HG03196 (cell line): ENCODE data around the gene VAV2.
"Not testable (repeated sequence)": the region's sequence is repeated elsewhere in the genome, so short reads cannot be mapped to it uniquely, and the experiment has no call there.

Experiments used
- ATAC-seq: cut with Tn5 transposase; IDR thresholded peaks from one replicate; pipeline ENCODE4 v1.9.1; 2021; ENCODE audit not compliant: unreplicated experiment

Gene VAV2

DNA sequence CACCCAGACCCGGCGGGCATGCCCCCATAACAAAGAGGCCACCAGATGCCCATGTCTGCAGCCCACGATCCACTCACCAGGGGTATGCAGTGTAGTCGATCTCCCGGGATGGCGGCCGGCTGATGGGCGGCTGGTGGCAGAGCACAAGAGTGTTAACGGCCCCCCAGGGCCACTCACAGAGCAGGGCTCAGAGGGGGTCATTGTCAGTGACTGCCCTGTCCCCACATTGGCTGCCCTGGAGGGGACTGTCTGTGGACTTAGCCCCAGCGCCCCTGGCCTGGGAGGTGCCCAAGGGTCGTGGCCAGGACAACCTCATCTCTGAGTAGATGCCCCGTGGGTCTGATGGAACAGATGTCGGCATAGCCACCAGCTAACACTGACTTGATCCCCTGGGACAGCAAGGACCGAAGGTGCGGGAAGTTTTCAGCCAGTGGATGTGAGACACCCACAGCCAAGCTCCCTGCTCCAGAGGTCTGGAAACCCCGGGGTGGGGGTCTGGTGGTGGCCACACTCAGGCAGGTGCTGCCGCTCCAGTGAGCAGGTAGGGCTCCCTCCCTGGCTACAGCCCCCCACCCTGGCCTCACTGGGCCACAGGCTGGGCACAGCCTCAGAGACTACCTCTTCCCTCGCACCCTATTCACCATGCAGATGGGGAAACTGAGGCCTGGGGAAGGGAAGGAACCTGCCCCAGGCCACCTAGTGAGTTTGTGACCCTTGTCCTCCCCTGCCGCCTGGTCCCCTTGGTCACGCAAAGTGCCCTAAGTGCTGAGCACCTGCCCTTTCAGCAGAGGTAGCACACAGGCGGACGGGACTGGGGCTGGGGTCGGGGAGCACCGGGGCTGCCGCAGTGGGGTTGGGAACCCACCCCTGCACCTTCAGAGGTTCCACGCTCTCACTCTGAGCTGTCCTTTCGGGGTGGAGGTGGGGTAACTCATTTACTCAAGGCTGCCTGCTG lies 215.9 kb downstream of the VAV2 start:
- ATAC-seq = no peak

DNA sequence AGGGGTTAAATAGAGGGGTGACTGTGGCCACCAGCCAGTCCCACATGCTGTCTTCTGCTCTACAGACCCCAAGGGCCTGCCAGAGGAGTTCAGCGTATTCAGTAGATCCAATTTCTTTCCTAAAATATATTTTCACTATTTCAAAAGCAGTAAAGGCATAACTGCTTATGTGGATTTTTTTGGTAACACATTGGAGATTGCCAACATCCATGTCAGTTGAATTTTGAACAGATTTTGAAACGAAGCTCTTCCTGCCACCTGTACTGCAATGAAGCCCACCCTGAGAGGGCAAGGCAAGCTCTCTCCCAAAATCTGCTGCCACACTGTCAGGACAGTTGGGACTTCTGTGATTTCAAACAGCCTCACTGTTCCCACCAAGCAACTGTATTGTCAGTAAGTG lies 216.8 kb downstream of the VAV2 start:
- ATAC-seq = no peak

- no peak for ATAC-seq
Observed at GRCh38 chr9:133774799-133775198, 217.3 kb downstream of the VAV2 start.

- ATAC-seq = no peak
Observed at GRCh38 chr9:133773889-133774655, 218.1 kb downstream of the VAV2 start.

DNA sequence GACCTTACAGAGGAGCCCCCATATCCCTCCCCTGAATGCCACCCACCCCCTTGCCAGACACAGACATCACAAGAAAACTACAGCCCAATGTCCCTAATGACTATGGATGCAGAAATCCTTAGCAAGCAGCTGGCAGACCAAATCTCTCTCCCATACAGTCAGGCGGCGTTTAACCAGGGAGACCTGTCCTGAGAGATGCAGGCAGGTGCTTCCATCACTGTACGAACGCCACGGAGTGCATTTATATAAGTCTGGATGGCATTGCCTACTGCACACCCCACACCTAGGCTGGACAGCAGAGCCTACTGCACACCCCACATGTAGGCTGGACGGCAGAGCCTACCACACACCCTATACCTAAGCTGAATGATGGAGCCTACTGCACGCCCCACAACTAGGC lies 219.5 kb downstream of the VAV2 start:
- ATAC-seq = no peak

GRCh38 chr9:133771486-133772482 lies 220.3 kb downstream of the VAV2 start:
- no peak for ATAC-seq

DNA sequence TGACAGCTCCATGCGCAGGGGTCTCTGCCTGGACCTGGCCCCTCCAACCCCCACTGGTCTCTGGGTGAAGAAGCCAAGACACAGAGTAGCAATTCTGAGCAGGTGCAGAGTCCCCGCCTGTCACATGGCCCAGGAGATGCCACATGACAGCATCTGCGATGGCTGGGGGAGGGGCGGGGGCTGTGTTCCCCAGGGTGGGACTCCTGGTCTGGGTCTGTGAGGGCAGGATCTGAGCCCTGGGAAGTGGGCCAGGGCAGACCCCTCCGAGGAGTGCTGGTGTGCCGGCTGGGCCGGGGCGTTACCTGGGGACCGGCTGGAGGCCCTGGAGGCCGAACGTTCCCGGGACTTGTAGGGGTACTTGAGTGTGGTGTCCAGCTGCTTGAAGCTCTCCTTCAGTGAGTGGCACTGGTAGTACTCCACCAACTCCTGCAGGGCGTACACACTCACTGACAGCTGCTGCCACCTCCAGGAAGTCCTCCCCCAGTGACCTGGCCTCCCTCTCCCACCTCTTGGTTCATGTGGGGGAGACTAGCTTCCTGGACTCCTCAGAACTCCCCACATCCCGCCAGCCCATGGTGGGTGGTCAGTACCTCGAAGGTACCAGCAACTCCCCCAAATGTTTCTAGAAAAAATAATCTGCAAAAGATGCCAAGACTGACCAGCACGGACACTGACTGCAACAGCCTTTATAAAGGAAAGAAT lies 221.9 kb downstream of the VAV2 start:
- ATAC-seq = no peak

GRCh38 chr9:133769511-133770075 lies 222.5 kb downstream of the VAV2 start:
- no peak for ATAC-seq

DNA sequence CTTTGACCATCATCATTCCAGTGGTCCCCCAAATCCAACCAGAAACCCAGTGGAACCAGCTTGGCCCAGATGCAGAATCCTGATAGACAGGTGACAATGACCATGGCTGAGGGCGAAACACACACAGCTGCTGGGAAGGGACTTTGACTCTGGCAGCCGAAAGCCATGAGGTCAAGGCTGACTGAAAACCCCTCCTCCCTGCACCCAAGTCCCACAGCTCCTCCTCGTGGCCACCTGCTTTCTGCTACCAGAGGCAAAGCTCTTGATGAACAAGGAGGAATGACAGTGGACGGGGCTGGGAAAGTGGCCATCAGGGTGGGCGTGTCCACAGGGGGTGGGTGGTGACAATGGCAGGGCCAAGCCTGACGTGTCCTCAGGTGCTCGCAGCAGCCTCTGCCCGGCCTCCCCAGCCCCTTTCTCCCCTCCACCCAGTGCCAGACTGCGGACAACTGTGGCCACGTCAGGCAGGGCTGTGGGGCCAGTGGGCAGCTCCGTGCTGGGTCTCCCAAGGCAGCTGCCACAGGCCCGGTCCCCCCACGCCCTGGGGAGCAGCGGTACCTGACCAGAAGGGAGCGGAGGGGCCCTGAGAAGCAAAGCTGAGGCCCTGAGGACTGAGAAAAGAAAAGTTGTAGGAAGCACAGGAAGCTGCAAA lies 223.1 kb downstream of the VAV2 start:
- ATAC-seq = no peak

DNA sequence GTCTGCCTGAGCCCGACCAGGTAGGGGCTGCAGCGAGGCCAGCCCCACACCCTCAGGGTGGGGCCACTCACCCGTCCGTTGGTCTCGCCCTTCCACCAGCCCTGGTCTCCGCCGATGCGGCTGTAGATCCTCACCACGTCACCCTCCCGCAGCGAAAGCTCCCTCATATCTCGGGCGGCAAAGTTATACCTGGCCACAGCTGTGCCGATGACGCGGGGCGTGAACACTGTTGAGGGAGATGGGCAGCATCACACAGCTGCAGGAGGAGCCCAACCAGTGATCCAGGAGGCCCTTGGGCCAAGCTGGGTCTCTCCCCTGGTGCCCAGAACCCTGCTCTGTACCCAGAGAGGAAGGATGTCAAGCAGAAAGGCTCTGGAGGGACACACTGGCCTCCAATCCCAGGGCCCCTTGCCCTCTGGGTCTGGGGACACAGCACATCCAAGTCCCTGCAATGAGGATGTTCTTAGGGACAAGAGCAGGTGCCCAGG lies 223.7 kb downstream of the VAV2 start:
- no peak for ATAC-seq

DNA sequence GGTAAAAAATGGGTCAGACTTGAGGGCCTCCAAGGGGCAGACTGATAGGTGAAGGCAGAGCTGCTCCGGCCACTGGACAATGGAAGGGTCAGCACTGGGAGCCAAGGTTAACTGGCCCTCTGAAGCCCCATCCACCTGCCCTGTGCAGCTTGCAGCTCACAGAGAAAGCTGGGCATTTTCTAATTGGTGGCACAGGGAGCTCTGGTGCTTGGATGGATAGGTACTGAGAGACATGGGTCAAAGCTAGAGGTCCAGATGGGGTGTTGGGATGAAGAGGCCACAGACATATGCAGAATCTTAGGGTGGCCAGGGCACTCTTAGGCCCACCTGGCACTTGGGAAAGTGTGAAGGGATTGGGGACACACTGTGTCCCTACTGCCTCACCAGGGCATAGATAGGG lies 224.5 kb downstream of the VAV2 start:
- no peak for ATAC-seq

DNA sequence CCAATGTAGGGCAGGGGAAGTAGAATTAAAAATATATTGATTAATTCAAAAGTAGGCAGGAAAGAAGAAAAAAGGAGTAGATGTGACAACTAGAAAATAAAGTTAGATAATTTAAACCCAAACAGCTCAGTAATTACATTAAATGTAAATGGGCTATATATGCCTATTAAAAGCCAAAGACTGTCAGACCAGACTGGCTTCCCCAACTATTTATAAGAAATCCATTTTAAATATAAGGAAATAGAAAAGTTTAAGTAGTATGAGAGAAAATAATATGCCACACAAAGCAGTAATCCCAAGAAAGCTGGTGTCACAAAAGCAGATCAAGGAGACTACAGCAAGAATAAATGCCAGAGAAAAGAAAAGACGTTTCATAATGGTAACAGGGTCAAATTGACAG lies 225.1 kb downstream of the VAV2 start:
- no peak for ATAC-seq

DNA sequence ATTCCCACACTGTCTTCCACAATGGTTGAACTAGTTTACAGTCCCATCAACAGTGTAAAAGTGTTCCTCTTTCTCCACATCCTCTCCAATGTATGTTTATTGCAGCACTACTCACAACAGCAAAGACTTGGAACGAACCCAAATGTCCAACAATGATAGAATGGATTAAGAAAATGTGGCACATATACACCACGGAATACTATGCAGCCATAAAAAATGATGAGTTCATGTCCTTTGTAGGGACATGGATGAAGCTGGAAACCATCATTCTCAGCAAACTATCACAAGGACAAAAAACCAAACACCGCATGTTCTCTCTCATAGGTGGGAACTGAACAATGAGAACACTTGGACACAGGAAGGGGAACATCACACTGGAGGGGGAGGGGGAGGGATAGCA lies 225.9 kb downstream of the VAV2 start:
- not testable (repeated sequence) for ATAC-seq

DNA sequence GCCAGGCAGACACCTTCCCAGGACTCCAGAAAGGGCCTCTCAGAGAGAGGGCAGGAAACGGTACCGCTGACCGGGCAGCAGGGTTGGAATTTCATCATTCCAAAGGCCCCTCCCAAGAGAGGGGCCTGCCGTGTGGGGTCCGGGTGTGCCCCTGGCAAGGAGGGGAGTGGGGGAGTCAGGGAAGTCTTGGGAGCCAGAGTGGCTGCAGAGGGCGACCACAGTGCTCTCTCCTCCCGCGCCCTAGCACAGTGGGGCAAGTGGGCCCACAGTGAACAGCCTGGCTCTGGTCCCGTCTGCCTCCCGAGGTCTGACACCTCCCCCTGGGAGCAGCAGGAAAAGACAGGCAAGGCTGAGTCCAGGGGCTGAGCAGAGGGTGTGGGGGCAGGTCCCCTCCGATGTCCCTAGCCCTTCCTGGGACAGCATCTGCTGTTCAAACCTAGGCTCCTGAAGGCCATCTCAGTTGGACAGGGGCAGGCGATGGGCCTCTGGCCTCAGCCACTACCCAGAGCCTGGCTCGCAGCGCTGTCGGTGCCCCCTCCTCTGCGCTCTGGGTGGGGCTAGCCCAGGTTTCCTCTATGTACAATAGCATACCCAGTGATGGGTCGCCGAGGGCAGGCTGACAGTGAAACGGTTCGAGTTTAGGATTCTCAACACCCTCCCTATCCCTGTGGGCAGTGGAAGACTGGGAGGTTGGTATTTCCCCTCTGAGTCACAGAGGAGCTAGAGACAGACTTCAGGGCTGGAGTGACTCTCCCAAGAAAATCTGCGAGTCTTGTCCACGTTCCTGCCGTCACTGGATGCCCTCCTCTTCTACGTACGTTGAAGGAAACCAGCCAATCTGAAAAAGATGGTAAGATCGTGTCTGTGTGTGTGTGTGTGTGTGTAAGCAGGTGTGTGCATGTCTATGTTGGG lies 228.6 kb downstream of the VAV2 start:
- ATAC-seq = no peak

- no peak for ATAC-seq
Observed at GRCh38 chr9:133762488-133763271, 229.4 kb downstream of the VAV2 start.

- no peak for ATAC-seq
Observed at GRCh38 chr9:133761641-133762248, 230.4 kb downstream of the VAV2 start.

DNA sequence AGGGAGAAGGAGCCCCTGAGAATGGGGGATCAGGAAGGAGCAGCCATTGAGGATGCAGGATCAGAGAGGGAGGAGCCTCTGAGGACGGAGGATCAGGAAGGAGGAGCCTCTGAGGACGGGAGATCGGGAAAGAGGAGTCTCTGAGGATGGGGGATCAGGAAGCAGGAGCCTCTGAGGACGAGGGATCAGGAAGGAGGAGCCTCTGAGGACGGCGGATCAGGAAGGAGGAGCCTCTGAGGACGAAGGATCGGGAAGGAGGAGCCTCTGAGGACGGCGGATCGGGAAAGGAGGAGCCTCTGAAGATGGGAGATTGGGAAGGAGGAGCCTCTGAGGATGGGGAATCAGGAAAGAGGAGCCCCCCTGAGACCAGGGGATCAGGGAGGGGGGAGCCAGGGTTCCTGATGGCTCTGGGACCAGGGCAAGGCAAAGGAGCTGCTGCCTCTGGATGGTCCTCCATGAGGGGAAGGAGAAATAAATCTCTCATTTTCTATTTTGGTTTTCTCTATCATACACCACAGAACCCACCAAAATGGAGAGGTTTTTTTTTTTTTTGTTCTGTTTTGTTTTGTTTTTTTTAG lies 231.3 kb downstream of the VAV2 start:
- ATAC-seq = no peak
